WERI-Rb-1 (cell line): ENCODE results near the gene DNAJC11.
"Not testable (repeated sequence)": the region's sequence is repeated elsewhere in the genome, so short reads cannot be mapped to it uniquely, and the experiment has no call there.

Source experiments
- DNase-seq: peaks from one replicate; pipeline ENCODE4 v3.0.0-alpha.2; 2020
- H3K27ac ChIP-seq: fragments of 250-450 bp; sonication (Bioruptor Pico); 2 replicates; pipeline ENCODE4 v1.5.1; 2020; ENCODE audit warnings: mild to moderate bottlenecking, moderate library complexity
- H3K27me3 ChIP-seq: fragments of 250-450 bp; sonication (Bioruptor Pico); 2 replicates; pipeline ENCODE4 v1.5.1; 2021; ENCODE audit warnings: mild to moderate bottlenecking, low read depth, moderate library complexity; ENCODE audit not compliant: insufficient read depth, severe bottlenecking
- H3K36me3 ChIP-seq: fragments of 250-450 bp; sonication (Bioruptor Pico); 2 replicates; pipeline ENCODE4 v1.5.1; 2020; ENCODE audit warnings: mild to moderate bottlenecking, moderate library complexity
- H3K4me3 ChIP-seq: 2 replicates; pipeline ENCODE4 v1.5.1; 2011; ENCODE audit warnings: low read depth, mild to moderate bottlenecking, control low read depth, low read length
- H3K9me3 ChIP-seq: fragments of 250-450 bp; sonication (Bioruptor Pico); 2 replicates; pipeline ENCODE4 v1.5.1; 2021; ENCODE audit warnings: mild to moderate bottlenecking, moderate library complexity; ENCODE audit not compliant: severe bottlenecking
- CTCF ChIP-seq: IDR thresholded peaks from 2 replicates; pipeline ENCODE4 v1.5.1; 2011; ENCODE audit warnings: low read depth, mild to moderate bottlenecking, control low read depth, inconsistent platforms, low read length

DNAJC11 gene

DNA sequence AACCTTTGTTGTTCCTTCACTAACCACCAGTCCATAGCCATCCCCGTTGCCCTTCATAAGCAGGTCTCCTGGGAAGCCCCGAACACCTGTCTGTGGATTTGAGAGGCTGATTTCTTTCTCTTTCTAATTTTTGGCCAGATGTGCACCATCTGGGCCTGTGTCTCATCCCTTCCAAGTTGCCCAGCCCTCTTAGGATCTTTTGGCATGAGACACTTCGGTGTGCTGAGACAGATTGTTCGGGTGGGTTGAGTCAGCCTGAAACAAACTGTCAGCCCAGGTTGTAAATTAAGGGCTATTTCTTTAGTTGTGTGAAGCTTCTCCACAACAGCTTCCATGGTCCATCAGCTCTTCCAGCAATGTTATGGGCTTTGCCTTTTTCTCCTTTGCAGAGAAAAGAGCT, 1.4 kb upstream of the DNAJC11 start:
- DNase-seq: no peak
- Histone ChIP-seq H3K27me3 (no peaks in the 10 kb centered on the region), H3K4me3 (no peak overlapping the region), H3K36me3 (peaks cover 10% of the 10 kb centered on the region), H3K9me3 (no peaks in the 10 kb centered on the region), H3K27ac (no peak overlapping the region)
- no peak for TF ChIP-seq CTCF

DNA sequence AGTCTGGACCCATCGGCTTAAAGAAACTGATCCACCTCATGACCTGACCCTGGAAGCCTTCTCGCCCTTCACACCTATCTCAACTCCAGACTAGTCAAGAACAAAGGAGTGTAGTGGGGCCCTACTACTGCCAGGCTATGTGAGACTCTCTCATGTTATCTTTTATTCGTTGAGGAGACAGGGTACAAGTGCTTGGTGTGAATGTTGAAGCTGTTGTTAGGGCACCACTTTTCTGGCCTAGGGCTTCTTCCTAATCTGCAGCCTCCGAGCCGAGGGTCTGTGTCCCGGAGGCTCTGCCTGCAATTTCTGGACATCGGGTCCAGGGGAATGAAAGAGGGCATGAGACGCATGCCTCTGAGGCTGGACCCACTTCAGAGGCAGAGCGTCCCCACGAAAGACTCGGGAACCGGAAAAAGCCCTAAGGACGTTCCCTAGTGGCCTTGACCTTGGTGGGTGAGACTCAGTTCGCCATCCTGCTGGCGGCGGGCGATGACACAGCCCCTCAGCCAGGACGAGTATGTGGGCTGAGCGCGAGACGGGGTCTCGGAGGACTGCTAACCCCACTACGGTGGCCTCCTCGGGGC, 671 bp downstream of the DNAJC11 start:
- Histone ChIP-seq H3K27me3 (no peaks in the 10 kb centered on the region), H3K27ac (peak overlapping the region; percentile 95), H3K4me3 (peak overlapping the region; percentile 98), H3K36me3 (peaks cover 10% of the 10 kb centered on the region), H3K9me3 (no peaks in the 10 kb centered on the region)
- no peak for TF ChIP-seq CTCF
- no peak for DNase-seq

DNA sequence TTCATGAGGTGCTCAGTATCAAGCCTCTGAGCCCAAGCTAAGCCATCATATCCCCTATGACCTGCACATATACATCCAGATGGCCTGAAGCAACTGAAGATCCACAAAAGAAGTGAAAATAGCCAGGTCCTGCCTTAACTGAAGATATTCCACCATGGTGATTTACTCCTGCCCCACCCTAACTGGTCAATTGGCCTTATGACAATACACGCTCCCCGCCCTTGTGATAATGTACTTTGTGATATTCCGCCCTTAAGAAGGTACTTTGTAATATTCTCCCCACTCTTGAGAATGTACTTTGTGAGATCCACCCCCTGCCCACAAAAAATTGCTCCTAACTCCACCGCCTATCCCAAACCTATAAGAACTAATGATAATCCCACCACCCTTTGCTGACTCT, 1.7 kb downstream of the DNAJC11 start:
- not testable (repeated sequence) for DNase-seq, H3K9me3 ChIP-seq, H3K4me3 ChIP-seq, H3K27ac ChIP-seq, H3K27me3 ChIP-seq
- H3K36me3 ChIP-seq: peaks cover 10% of the 10 kb centered on the region

- DNase-seq: no peak
- Histone ChIP-seq H3K9me3 (no peaks in the 10 kb centered on the region), H3K27me3 (no peaks in the 10 kb centered on the region), H3K4me3 (no peak overlapping the region), H3K27ac (no peak overlapping the region), H3K36me3 (peaks cover 6% of the 10 kb centered on the region; the same call in 1 of the 2 replicates)
- no peak for TF ChIP-seq CTCF
Measured at GRCh38 chr1:6695868-6696267, 5.7 kb downstream of the DNAJC11 start.

- H3K27ac ChIP-seq: no peak overlapping the region
- no peaks in the 10 kb centered on the region for H3K9me3 ChIP-seq
- H3K36me3 ChIP-seq: peaks cover 2% of the 10 kb centered on the region; the same call in 1 of the 2 replicates
- no peak for DNase-seq
- no peaks in the 10 kb centered on the region for H3K27me3 ChIP-seq
- H3K4me3 ChIP-seq: no peak overlapping the region
- TF ChIP-seq CTCF: no peak
Measured at GRCh38 chr1:6694121-6694713, 7.4 kb downstream of the DNAJC11 start.

DNA sequence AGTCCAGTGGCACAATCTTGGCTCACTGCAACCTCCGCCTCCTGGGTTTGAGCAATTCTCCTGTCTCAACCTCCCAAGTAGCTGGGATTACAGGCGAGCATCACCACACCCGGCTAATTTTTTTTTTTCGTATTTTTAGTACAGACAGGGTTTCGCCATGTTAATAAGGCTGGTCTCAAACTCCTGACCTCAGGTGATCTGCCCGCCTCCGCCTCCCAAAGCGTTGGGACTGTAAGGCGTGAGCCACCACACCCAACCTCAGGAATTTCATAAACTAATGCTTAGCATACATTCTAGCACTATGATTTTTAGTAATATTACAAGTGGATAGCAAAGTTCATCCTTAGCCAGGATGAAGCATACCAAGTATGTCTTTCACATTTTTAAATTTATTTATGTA, 8.7 kb downstream of the DNAJC11 start:
- H3K36me3 ChIP-seq: no peaks in the 10 kb centered on the region
- no peaks in the 10 kb centered on the region for H3K27me3 ChIP-seq
- H3K27ac ChIP-seq: no peak overlapping the region
- DNase-seq: no peak
- no peak overlapping the region for H3K4me3 ChIP-seq
- no peaks in the 10 kb centered on the region for H3K9me3 ChIP-seq
- no peak for TF ChIP-seq CTCF
